Measurements from ENCODE around the gene ZFYVE28. TPM values are rescaled to one million over a fixed set of nuclear protein-coding genes. Genes with fewer than 3 reads are reported as not detected.

Gene ZFYVE28
- polyA plus RNA-seq, 1 of the 3 experiments (the other 2 are of a cell fraction), result 3.2 TPM

- CTCF ChIA-PET, result interaction anchor here (0.9 to 2.9 kb wide), 5 partner anchors 8 to 31 kb away, joined by 3 to 8 read pairs (median 4); partner anchors contain the start of gene CFAP99
- 74% methylated on average over 26 of the region's 27 CpGs for WGBS (ENCODE audit: low lambda C conversion rate)
- H3K27ac ChIP-seq (ENCODE audit: low read depth in 2 of 2, low read length in 1 of 2), result no peak overlapping the region
- no peak overlapping the region for H3K4me2 ChIP-seq
- H2AFZ ChIP-seq (ENCODE audit: low read depth), result no peak overlapping the region
- TF ChIP-seq SIN3A (IDR thresholded peaks at IDR 0.05; ENCODE audit: borderline replicate concordance, low read depth, low read length) (no peak), JUND (IDR thresholded peaks at IDR 0.05) (no peak), SMC3 (IDR thresholded peaks at IDR 0.05; ENCODE audit: low read depth, low read length) (no peak), YY1 (IDR thresholded peaks at IDR 0.05; ENCODE audit: low read depth) (no peak), USF1 (IDR thresholded peaks at IDR 0.05; ENCODE audit: borderline replicate concordance, low read depth) (no peak)
- H3K4me3 ChIP-seq (ENCODE audit: low read depth in 2 of 2, low read length in 1 of 2), result no peak overlapping the region
- no peaks in the 10 kb centered on the region for H3K9me3 ChIP-seq
- no peaks in the 10 kb centered on the region for H3K36me3 ChIP-seq (replicated peaks in 1 of 2; ENCODE audit: control insufficient read depth in 1 of 2, insufficient read depth in 2 of 2, low read length in 1 of 2)
- H3K79me2 ChIP-seq (ENCODE audit: insufficient read depth), result no peaks in the 10 kb centered on the region
- H3K27me3 ChIP-seq (ENCODE audit: insufficient read depth), result no peaks in the 10 kb centered on the region; the same call in 1 of the 2 replicates
- POLR2A ChIA-PET, result interaction anchor here (0.6 kb wide), 1 partner anchor 79 kb away, joined by 4 read pairs; no protein-coding TSS in a partner anchor
- DNase-seq, result no peak
- H3K4me1 ChIP-seq (ENCODE audit: control insufficient read depth in 1 of 2, insufficient read depth in 2 of 2, low read depth in 1 of 2, low read length in 1 of 2), result no peaks in the 10 kb centered on the region
- H4K20me1 ChIP-seq (ENCODE audit: insufficient read depth), result no peaks in the 10 kb centered on the region
- no peak overlapping the region for H3K9ac ChIP-seq
- no peaks in the 10 kb centered on the region for H3K9me2 ChIP-seq
- no peaks in the 10 kb centered on the region for H3F3A ChIP-seq (replicated peaks; ENCODE audit: insufficient read depth)
Measured at GRCh38 chr4:2449511-2450392, 31.3 kb upstream of the ZFYVE28 start.

GRCh38 chr4:2449051-2449450, 30.6 kb upstream of the ZFYVE28 start:
- Histone ChIP-seq H3K4me1 (ENCODE audit: control insufficient read depth in 1 of 2, insufficient read depth in 2 of 2, low read depth in 1 of 2, low read length in 1 of 2) (no peaks in the 10 kb centered on the region), H3K9me2 (no peaks in the 10 kb centered on the region), H3K27ac (ENCODE audit: low read depth in 2 of 2, low read length in 1 of 2) (no peak overlapping the region), H3K9ac (no peak overlapping the region), H3K27me3 (ENCODE audit: insufficient read depth) (no peaks in the 10 kb centered on the region; the same call in 1 of the 2 replicates), H3K4me3 (ENCODE audit: low read depth in 2 of 2, low read length in 1 of 2) (no peak overlapping the region), H3K36me3 (replicated peaks in 1 of 2; ENCODE audit: control insufficient read depth in 1 of 2, insufficient read depth in 2 of 2, low read length in 1 of 2) (no peaks in the 10 kb centered on the region), H3K4me2 (no peak overlapping the region), H3K79me2 (ENCODE audit: insufficient read depth) (no peaks in the 10 kb centered on the region), H3F3A (replicated peaks; ENCODE audit: insufficient read depth) (no peaks in the 10 kb centered on the region), H2AFZ (ENCODE audit: low read depth) (no peak overlapping the region), H4K20me1 (ENCODE audit: insufficient read depth) (no peaks in the 10 kb centered on the region), H3K9me3 (no peaks in the 10 kb centered on the region)
- WGBS (ENCODE audit: low lambda C conversion rate), result 84% methylated on average over 10 of the region's 11 CpGs
- DNase-seq, result no peak
- TF ChIP-seq RCOR1 (IDR thresholded peaks at IDR 0.05; ENCODE audit: low read length), result no peak
- no peak for TF ChIP-seq EZH2phosphoT487 (IDR thresholded peaks at IDR 0.05; ENCODE audit: borderline replicate concordance, low read depth)
- TF ChIP-seq RAD21 (IDR thresholded peaks at IDR 0.05; ENCODE audit: low read length), result no peak
- no peak for TF ChIP-seq GATA2 (CRISPR knock-in tag; IDR thresholded peaks at IDR 0.05)
- TF ChIP-seq FOXM1 (IDR thresholded peaks at IDR 0.05; ENCODE audit: low read depth), result no peak
- no peak for TF ChIP-seq NFIC (IDR thresholded peaks at IDR 0.05; ENCODE audit: borderline replicate concordance)
- no peak for TF ChIP-seq EP300 (IDR thresholded peaks at IDR 0.05; ENCODE audit: borderline replicate concordance in 1 of 2, low read depth in 1 of 2, low read length in 1 of 2)
- TF ChIP-seq YY1 (IDR thresholded peaks at IDR 0.05; ENCODE audit: low read depth), result no peak
- no peak for TF ChIP-seq ELF1 (IDR thresholded peaks at IDR 0.05)
- TF ChIP-seq MXI1 (IDR thresholded peaks at IDR 0.05; ENCODE audit: low read depth, low read length), result no peak
- TF ChIP-seq FOXJ3 (CRISPR knock-in tag; IDR thresholded peaks at IDR 0.05), result no peak
- TF ChIP-seq SMC3 (IDR thresholded peaks at IDR 0.05; ENCODE audit: low read depth, low read length), result no peak
- TF ChIP-seq USF2 (IDR thresholded peaks at IDR 0.05; ENCODE audit: borderline replicate concordance, low read depth, low read length), result no peak
- TF ChIP-seq JUND (IDR thresholded peaks at IDR 0.05), result no peak
- TF ChIP-seq MAX (IDR thresholded peaks at IDR 0.05; ENCODE audit: low read depth), result no peak
- no peak for TF ChIP-seq FOSL2 (IDR thresholded peaks at IDR 0.05; ENCODE audit: borderline replicate concordance, low read depth)
- no peak for TF ChIP-seq CHD2 (IDR thresholded peaks at IDR 0.05; ENCODE audit: low read length, partially characterized antibody)
- no peak for TF ChIP-seq TEAD4 (IDR thresholded peaks at IDR 0.05; ENCODE audit: borderline replicate concordance, insufficient read depth)
- POLR2A ChIA-PET, result no interaction called here
- CTCF ChIA-PET, result interaction anchor here (1.1 kb wide), 2 partner anchors 12 to 13 kb away, joined by 4 read pairs; no protein-coding TSS in a partner anchor

Measured in SK-N-SH (cell line).